Naive thymus-derived CD4-positive, alpha-beta T cell (primary cell): ENCODE data around the gene IRAK1. TPM values are rescaled to one million over a fixed set of nuclear protein-coding genes. Genes with fewer than 3 reads are reported as not detected.

Source experiments
- ATAC-seq: fragments of 150-1000 bp; cut with Tn5 transposase; 2 replicates; pipeline ENCODE4 v1.10.0; 2021; ENCODE audit warnings: mild to moderate bottlenecking, moderate library complexity
- CTCF ChIA-PET: fragments of 350-600 bp; sonication (Branson Sonifier 250); formaldehyde crosslinking; loops from one replicate; lab custom pipeline; 2021; ENCODE audit warnings: antibody characterized with exemption; lab: Charles Lee
- POLR2A ChIA-PET: fragments of 350-600 bp; sonication (Branson Sonifier 250); formaldehyde crosslinking; loops from one replicate; lab custom pipeline; 2021; ENCODE audit warnings: antibody characterized with exemption, inconsistent platforms; lab: Charles Lee
- DNase-seq, 9 donors: peaks; one replicate each; pipeline versions ENCODE4 v3.0.0 to v3.0.0-alpha.2; 2020 to 2022; ENCODE audit warnings: mixed read lengths in 1 of 9
- H3K27ac ChIP-seq: one replicate; pipeline ENCODE4 v1.7.0; 2013; ENCODE audit warnings: mild to moderate bottlenecking, low read depth, low read length, moderate library complexity
- H3K27me3 ChIP-seq, 2 donors: one replicate each; pipeline ENCODE4 v1.7.0; 2013; ENCODE audit warnings: low read length in 2 of 2, mild to moderate bottlenecking in 2 of 2, moderate library complexity in 2 of 2; ENCODE audit not compliant: control insufficient read depth in 2 of 2, insufficient read depth in 2 of 2
- H3K36me3 ChIP-seq, 3 experiments: 1 replicate in 2 of 3; 2 replicates in 1 of 3; pipeline ENCODE4 v1.7.0; 2013; ENCODE audit warnings: low read length in 3 of 3, mild to moderate bottlenecking in 3 of 3, moderate library complexity in 1 of 3; ENCODE audit not compliant: insufficient read depth in 3 of 3, control insufficient read depth in 2 of 3
- H3K4me1 ChIP-seq, 2 donors: one replicate each; pipeline ENCODE4 v1.7.0; 2013; ENCODE audit warnings: low read length in 2 of 2, mild to moderate bottlenecking in 2 of 2, moderate library complexity in 1 of 2; ENCODE audit not compliant: control insufficient read depth in 2 of 2, insufficient read depth in 2 of 2
- H3K4me3 ChIP-seq: 2 replicates; pipeline ENCODE4 v1.7.0; 2013; ENCODE audit warnings: mild to moderate bottlenecking, low read length
- H3K9me3 ChIP-seq, 3 experiments: 1 replicate in 2 of 3; 2 replicates in 1 of 3; pipeline ENCODE4 v1.7.0; 2013; ENCODE audit warnings: low read length in 3 of 3; ENCODE audit not compliant: control insufficient read depth in 2 of 3
- H3K27ac Mint-ChIP-seq, 9 donors: one replicate each; pipeline ENCODE4 v1.8.0; 2020 to 2022; ENCODE audit warnings: mixed read lengths in 9 of 9, mild to moderate bottlenecking in 8 of 9, moderate library complexity in 5 of 9, inconsistent platforms in 2 of 9
- H3K27me3 Mint-ChIP-seq, 5 donors: one replicate each; pipeline ENCODE4 v1.8.0; 2021 to 2022; ENCODE audit warnings: mixed read lengths in 5 of 5, mild to moderate bottlenecking in 1 of 5
- H3K36me3 Mint-ChIP-seq, 5 donors: one replicate each; pipeline ENCODE4 v1.8.0; 2020 to 2022; ENCODE audit warnings: mixed read lengths in 5 of 5, mild to moderate bottlenecking in 3 of 5, inconsistent platforms in 1 of 5
- H3K4me1 Mint-ChIP-seq, 7 donors: one replicate each; pipeline ENCODE4 v1.8.0; 2020 to 2022; ENCODE audit warnings: mixed read lengths in 7 of 7, mild to moderate bottlenecking in 3 of 7, inconsistent platforms in 1 of 7
- H3K4me3 Mint-ChIP-seq, 10 donors: one replicate each; pipeline ENCODE4 v1.8.0; 2020 to 2022; ENCODE audit warnings: mild to moderate bottlenecking in 10 of 10, mixed read lengths in 10 of 10, moderate library complexity in 6 of 10, inconsistent platforms in 2 of 10
- H3K9me3 Mint-ChIP-seq, 11 donors: one replicate each; pipeline ENCODE4 v1.8.0; 2020 to 2022; ENCODE audit warnings: mixed read lengths in 11 of 11, mild to moderate bottlenecking in 4 of 11, inconsistent platforms in 1 of 11, moderate library complexity in 1 of 11
- intact Hi-C, 2 donors: fragments of 100-400 bp; cut with micrococcal nuclease; formaldehyde crosslinking; loops; one replicate each; pipeline ENCODE4 v1.15.1; 2023
- polyA plus RNA-seq, 2 donors: library from polyadenylated mRNA; unstranded; fragments of 300-500 nt; fragmentation: Illumina TruSeq; gene quantifications; one replicate each; pipeline ENCODE4 v1.2.3, GENCODE V29; 2021
- total RNA-seq, 6 experiments: library from RNA in 5 of 6; stranded (reverse) in 5 of 6; gene quantifications; 1 replicate in 5 of 6; 2 replicates in 1 of 6; pipeline ENCODE4 v1.2.3 and lab custom pipeline; 2021 to 2026

Gene IRAK1
- total and polyA plus RNA-seq, 7 experiments from 2014 or later = 20.0 to 120 (median 57.5) TPM

DNA sequence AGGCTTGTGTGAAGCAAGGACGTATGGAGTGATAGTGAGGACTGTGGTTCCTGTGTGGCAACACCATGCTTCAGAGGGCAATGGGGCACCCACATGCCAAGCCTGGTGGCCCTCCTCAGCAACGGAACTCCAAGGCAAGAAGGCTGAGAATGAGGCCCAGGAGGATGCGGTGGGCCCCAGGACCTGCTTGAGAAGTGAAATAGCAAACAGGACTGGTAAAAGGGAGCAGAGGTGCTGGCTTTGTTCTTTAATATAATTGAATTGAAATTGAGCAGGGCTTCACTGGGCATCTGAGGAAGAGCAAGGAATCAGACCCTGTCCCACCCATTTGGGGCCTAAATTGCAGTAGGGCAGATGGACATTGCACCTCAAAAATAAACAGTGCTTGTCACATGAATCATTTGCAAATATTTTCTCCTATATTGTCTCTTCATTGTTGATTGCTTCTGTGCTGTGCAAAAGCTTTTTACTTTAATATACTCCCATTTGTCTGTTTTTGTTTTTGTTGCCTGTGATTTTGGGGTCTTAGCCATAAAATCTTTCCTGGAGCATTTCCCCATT is 44.9 kb downstream of the IRAK1 start:
- Histone ChIP-seq H3K27ac (peak overlapping the region; percentile 99), H3K27me3 (no peaks in the 10 kb centered on the region), H3K36me3 (peaks cover 0 to 13% (median 0%) of the 10 kb centered on the region in 3 experiments), H3K4me1 (peaks cover 16% of the 10 kb centered on the region in 2 donors), H3K4me3 (no peak overlapping the region), H3K9me3 (no peaks in the 10 kb centered on the region)
- peaks cover 8 to 30% (median 21%) of the 10 kb centered on the region in 7 donors for H3K4me1 Mint-ChIP-seq
- H3K4me3 Mint-ChIP-seq = peak overlapping the region in 9 of 10 donors; percentile 8 to 97 (median 41)
- DNase-seq (no peak), ATAC-seq (no peak)
- no peaks in the 10 kb centered on the region for H3K27me3 Mint-ChIP-seq
- peak overlapping the region; percentile 62 to 99 (median 91) for H3K27ac Mint-ChIP-seq
- intact Hi-C loops = loop anchor here (5.0 kb wide), 5 partner anchors 37 to 1018 kb away; partner anchors contain the start of genes DKC1 (in 1 of the 2), MECP2 (in 1 of the 2) and RPL10 (in 1 of the 2)
- CTCF ChIA-PET = no interaction called here
- peaks cover 0 to 1% (median 0%) of the 10 kb centered on the region in 11 donors for H3K9me3 Mint-ChIP-seq
- POLR2A ChIA-PET = interaction anchor here (0.9 to 4.5 kb wide), 3 partner anchors 10 to 180 kb away, joined by 3 to 32 read pairs (median 3); partner anchors contain the start of genes ARHGAP4, IDH3G and SSR4
- peaks cover 0 to 3% (median 0%) of the 10 kb centered on the region in 5 donors for H3K36me3 Mint-ChIP-seq

DNA sequence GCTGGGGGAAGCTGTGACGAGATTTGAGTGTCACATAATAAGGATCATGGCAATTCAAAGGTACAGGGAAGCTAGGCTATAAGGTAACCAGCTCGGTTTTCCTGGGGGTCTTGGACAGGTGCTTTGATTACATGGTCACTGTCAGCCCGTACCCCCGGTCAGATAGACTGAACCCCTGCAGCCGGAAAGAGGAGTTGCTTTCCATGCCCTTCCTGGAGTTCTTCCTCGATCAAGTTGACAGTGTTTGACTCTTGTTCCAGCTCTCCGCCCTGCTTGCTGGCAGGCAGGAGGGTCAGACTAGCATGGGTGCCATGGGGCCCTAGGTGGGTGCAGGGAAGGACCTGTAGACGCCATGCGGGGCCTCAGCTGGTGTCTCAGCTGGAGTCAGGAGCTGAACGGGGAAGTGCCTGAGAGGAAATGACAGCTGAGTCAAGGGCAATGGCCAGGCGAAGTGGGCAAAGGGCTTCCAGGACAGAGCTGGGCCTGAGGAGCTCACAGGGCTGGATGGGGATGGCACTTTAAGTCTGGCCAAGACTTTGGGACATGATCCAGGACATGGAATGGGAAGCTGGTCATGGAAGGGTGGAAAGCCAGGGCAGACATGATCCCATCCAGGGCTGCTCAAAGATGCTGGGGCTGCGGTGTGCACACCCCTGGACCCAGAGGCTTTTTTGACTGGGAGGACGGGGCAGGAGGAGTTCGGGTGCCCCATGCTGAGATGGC is 45.5 kb downstream of the IRAK1 start:
- Histone ChIP-seq H3K27ac (peak overlapping the region; percentile 99), H3K4me1 (peaks cover 16% of the 10 kb centered on the region in 2 donors), H3K36me3 (peaks cover 0 to 13% (median 0%) of the 10 kb centered on the region in 3 experiments), H3K9me3 (no peaks in the 10 kb centered on the region), H3K4me3 (peak overlapping the region; percentile 50), H3K27me3 (no peaks in the 10 kb centered on the region)
- ChIA-PET POLR2A (interaction anchor here (0.8 to 4.5 kb wide), 4 partner anchors 11 to 179 kb away, joined by 3 to 32 read pairs (median 3); partner anchors contain the start of genes ARHGAP4, IDH3G and SSR4), CTCF (no interaction called here)
- H3K9me3 Mint-ChIP-seq = peaks cover 0 to 1% (median 0%) of the 10 kb centered on the region in 11 donors
- intact Hi-C loops = loop anchor here (5.0 kb wide), 5 partner anchors 38 to 1017 kb away; partner anchors contain the start of genes DKC1 (in 1 of the 2), MECP2 (in 1 of the 2) and RPL10 (in 1 of the 2)
- H3K27ac Mint-ChIP-seq = peak overlapping the region; percentile 62 to 99 (median 91)
- ATAC-seq (no peak), DNase-seq (no peak)
- peak overlapping the region; percentile 29 to 97 (median 86) for H3K4me3 Mint-ChIP-seq
- H3K36me3 Mint-ChIP-seq = peaks cover 0 to 5% (median 0%) of the 10 kb centered on the region in 5 donors
- peaks cover 8 to 35% (median 21%) of the 10 kb centered on the region in 7 donors for H3K4me1 Mint-ChIP-seq
- no peaks in the 10 kb centered on the region for H3K27me3 Mint-ChIP-seq

- intact Hi-C loops = loop anchor here (2.0 to 5.0 kb wide), 6 partner anchors 39 to 1016 kb away; partner anchors contain the start of genes DKC1 (in 1 of the 2), MECP2 (in 1 of the 2) and RPL10 (in 1 of the 2)
Observed at GRCh38 chrX:153973127-153974002, 46.3 kb downstream of the IRAK1 start.

GRCh38 chrX:153972368-153973126 is 47.2 kb downstream of the IRAK1 start, which contains the start of gene TMEM187:
TSS of gene TMEM187 (plus strand) at chrX:153972754. CDS start at chrX:153982063, 9,309 bp downstream.
- peak within 1 kb of the TSS; percentile 93 to 100 (median 100) for H3K27ac Mint-ChIP-seq
- peaks cover 0 to 1% (median 0%) of the 10 kb centered on the region in 11 donors for H3K9me3 Mint-ChIP-seq
- no peaks in the 10 kb centered on the region for H3K27me3 ChIP-seq
- ChIA-PET CTCF (no interaction called here), POLR2A (interaction anchor here (0.9 to 8.5 kb wide), 7 partner anchors 9 to 178 kb away, joined by 4 to 127 read pairs (median 12); partner anchors contain the start of genes ARHGAP4, IDH3G and SSR4)
- ATAC-seq (peak; percentile 72), DNase-seq (peak; percentile 76 to 95 (median 87))
- H3K27ac ChIP-seq = peak within 1 kb of the TSS; percentile 99
- H3K4me1 Mint-ChIP-seq = peaks cover 17 to 44% (median 27%) of the 10 kb centered on the region in 7 donors
- H3K27me3 Mint-ChIP-seq = no peaks in the 10 kb centered on the region
- H3K9me3 ChIP-seq = no peaks in the 10 kb centered on the region
- H3K36me3 ChIP-seq = peaks cover 0 to 13% (median 0%) of the 10 kb centered on the region in 3 experiments
- H3K4me3 Mint-ChIP-seq = peak within 1 kb of the TSS; percentile 91 to 100 (median 100)
- H3K36me3 Mint-ChIP-seq = peaks cover 0 to 11% (median 0%) of the 10 kb centered on the region in 5 donors
- H3K4me3 ChIP-seq = peak within 1 kb of the TSS; percentile 97
- intact Hi-C loops = loop anchor here (1.0 to 5.0 kb wide), 8 partner anchors 9 to 1015 kb away; partner anchors contain the start of genes DKC1 (in 1 of the 2), MECP2 (in 1 of the 2) and RPL10 (in 1 of the 2)
- H3K4me1 ChIP-seq = peaks cover 22% of the 10 kb centered on the region in 2 donors

More at GRCh38 chrX:153973127-153974002, 46.3 kb downstream of the IRAK1 start:
- no peaks in the 10 kb centered on the region for H3K27me3 ChIP-seq
- H3K4me3 ChIP-seq = peak overlapping the region; percentile 50
- peaks cover 9 to 36% (median 21%) of the 10 kb centered on the region in 7 donors for H3K4me1 Mint-ChIP-seq
- peaks cover 16 to 19% of the 10 kb centered on the region in 2 donors for H3K4me1 ChIP-seq
- H3K27me3 Mint-ChIP-seq = no peaks in the 10 kb centered on the region
- H3K27ac Mint-ChIP-seq = peak overlapping the region; percentile 91 to 99 (median 96)
- CTCF ChIA-PET = no interaction called here
- H3K9me3 ChIP-seq = no peaks in the 10 kb centered on the region
- ATAC-seq = no peak
- H3K36me3 Mint-ChIP-seq = peaks cover 0 to 5% (median 0%) of the 10 kb centered on the region in 5 donors
- H3K27ac ChIP-seq = peak overlapping the region; percentile 99
- no peak for DNase-seq
- H3K9me3 Mint-ChIP-seq = peaks cover 0 to 1% (median 0%) of the 10 kb centered on the region in 11 donors
- peak overlapping the region; percentile 85 to 97 (median 92) for H3K4me3 Mint-ChIP-seq
- POLR2A ChIA-PET = interaction anchor here (0.8 to 8.5 kb wide), 7 partner anchors 8 to 47 kb away, joined by 3 to 127 read pairs (median 5); partner anchors contain the start of gene ARHGAP4
- peaks cover 0 to 13% (median 0%) of the 10 kb centered on the region in 3 experiments for H3K36me3 ChIP-seq
